Activated naive CD4-positive, alpha-beta T cell treated with anti-CD3 and anti-CD28 coated beads, Interleukin-2, amount 50 U/mL, for 24 hours (primary cell): ENCODE results near the gene FBXO15.
A peak's percentile ranks its signal among the peaks of the same experiment; 100 is the strongest.

Experiments used
- H3K27ac Mint-ChIP-seq: one replicate; pipeline ENCODE4 v1.8.0; 2021; ENCODE audit warnings: mild to moderate bottlenecking, mixed read lengths
- H3K27me3 Mint-ChIP-seq: one replicate; pipeline ENCODE4 v1.8.0; 2021; ENCODE audit warnings: mixed read lengths
- H3K36me3 Mint-ChIP-seq: one replicate; pipeline ENCODE4 v1.8.0; 2021; ENCODE audit warnings: mixed read lengths
- H3K4me1 Mint-ChIP-seq: one replicate; pipeline ENCODE4 v1.8.0; 2021; ENCODE audit warnings: mixed read lengths
- H3K4me3 Mint-ChIP-seq: one replicate; pipeline ENCODE4 v1.8.0; 2021; ENCODE audit warnings: mild to moderate bottlenecking, mixed read lengths
- H3K9me3 Mint-ChIP-seq: one replicate; pipeline ENCODE4 v1.8.0; 2021; ENCODE audit warnings: mixed read lengths

The FBXO15 gene

DNA sequence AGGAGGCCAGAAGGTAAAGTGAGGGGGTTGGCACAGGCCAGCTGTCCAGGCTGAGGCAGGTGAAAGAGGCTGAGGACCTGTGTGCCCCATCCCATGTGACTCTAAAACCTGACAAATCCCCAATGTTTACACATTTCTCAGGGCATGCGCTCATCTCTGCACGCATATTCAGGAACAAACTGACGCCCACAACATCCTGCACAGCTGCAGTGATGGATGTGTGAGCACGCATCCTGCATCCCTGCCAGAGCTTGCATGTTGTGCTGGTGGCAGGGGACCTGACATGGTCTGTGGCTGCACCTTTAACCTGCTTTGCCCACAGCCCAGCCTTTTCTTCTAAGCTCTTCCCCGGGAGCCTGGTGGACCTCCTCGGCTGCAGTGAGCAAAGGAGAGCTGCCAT is 83.1 kb downstream of the FBXO15 start:
- Mint-ChIP-seq H3K4me1 (peaks cover 37% of the 10 kb centered on the region), H3K4me3 (peak overlapping the region; percentile 32), H3K27me3 (no peaks in the 10 kb centered on the region), H3K27ac (peak overlapping the region; percentile 66), H3K36me3 (no peaks in the 10 kb centered on the region), H3K9me3 (no peaks in the 10 kb centered on the region)

DNA sequence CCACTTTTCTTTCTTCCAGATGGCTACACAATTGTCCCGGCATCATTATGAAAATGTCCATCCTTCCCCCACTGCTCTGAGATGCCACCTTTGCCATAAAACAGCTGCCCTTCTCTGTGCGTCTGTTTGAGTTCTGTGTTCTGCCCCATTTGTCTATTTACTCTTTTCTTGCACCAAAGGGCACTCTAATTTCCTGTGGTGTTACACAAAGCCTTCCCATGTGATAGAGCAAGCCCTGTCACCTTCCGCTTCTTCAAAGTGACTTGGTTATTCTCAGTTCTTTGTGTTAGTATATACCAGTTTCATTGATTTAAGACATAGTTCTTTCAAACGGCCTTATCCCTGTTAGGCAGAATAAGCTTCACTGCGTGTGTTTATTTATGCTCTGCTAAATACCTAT is 84.1 kb downstream of the FBXO15 start:
- no peaks in the 10 kb centered on the region for H3K27me3 Mint-ChIP-seq
- H3K9me3 Mint-ChIP-seq: no peaks in the 10 kb centered on the region
- no peaks in the 10 kb centered on the region for H3K36me3 Mint-ChIP-seq
- H3K4me1 Mint-ChIP-seq: peaks cover 37% of the 10 kb centered on the region
- peak overlapping the region; percentile 84 for H3K27ac Mint-ChIP-seq
- H3K4me3 Mint-ChIP-seq: no peak overlapping the region

DNA sequence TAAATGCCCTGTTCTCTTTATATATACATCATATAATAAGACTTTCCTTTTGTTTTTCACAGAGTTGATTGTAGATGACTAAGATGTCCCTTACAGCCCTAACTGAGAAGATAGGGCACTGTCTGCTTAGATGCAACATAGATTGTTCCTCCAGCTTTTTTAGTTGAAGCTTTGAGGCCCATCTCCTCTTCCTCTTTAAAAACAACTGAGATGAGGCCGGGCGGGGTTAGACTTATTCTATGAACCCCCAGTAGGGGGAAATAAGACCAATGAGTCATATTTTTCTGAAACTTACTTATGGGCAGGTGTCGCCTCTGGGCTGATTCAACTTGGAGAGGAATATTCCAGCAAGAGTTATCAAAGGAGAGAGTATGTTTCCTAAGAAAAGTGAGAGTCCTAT is 84.6 kb downstream of the FBXO15 start:
- no peaks in the 10 kb centered on the region for H3K27me3 Mint-ChIP-seq
- no peaks in the 10 kb centered on the region for H3K9me3 Mint-ChIP-seq
- H3K4me3 Mint-ChIP-seq: no peak overlapping the region
- H3K36me3 Mint-ChIP-seq: no peaks in the 10 kb centered on the region
- peak overlapping the region; percentile 84 for H3K27ac Mint-ChIP-seq
- peaks cover 37% of the 10 kb centered on the region for H3K4me1 Mint-ChIP-seq

DNA sequence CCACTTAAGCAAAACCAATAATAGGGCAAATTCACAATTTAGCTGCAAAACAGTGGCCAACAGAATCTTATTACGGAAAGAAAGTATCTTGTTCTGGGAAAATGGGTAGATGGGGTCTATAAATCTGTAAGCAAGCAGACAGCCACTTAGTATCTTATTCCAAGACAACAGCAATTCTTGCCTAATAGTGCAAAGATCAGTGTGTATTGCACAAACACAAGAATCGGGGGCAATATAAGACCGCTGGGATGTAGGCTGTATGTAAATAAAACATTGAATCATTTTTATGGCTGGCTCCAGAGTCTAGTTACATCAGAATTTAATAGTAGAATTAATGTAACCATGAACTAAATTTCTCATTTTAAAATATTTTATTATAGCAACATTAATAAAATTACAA is 85.6 kb downstream of the FBXO15 start:
- Mint-ChIP-seq H3K9me3 (no peaks in the 10 kb centered on the region), H3K4me3 (no peak overlapping the region), H3K27ac (no peak overlapping the region), H3K36me3 (no peaks in the 10 kb centered on the region), H3K4me1 (peaks cover 37% of the 10 kb centered on the region), H3K27me3 (no peaks in the 10 kb centered on the region)

DNA sequence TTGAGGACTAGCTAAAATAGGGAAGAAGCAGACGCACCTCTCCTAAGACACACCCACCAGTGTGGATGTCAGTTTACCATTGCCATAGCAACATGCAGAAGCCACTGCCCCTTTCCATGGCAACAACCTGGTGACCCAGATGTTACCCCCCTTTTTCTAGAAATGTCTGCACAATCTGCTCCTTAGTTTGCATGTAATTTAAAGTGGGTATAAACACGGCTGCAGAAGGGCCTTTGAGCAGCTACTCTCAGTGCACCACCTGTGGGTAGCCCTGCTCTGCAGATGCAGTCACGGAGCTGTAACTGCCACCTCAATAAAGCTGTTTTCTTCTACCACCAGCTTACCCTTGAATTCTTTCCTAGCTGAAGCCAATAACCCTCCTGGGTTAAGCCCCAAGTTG is 87.1 kb downstream of the FBXO15 start:
- Mint-ChIP-seq H3K4me3 (no peak overlapping the region), H3K27me3 (no peaks in the 10 kb centered on the region), H3K27ac (no peak overlapping the region), H3K9me3 (no peaks in the 10 kb centered on the region), H3K4me1 (peaks cover 30% of the 10 kb centered on the region), H3K36me3 (no peaks in the 10 kb centered on the region)

DNA sequence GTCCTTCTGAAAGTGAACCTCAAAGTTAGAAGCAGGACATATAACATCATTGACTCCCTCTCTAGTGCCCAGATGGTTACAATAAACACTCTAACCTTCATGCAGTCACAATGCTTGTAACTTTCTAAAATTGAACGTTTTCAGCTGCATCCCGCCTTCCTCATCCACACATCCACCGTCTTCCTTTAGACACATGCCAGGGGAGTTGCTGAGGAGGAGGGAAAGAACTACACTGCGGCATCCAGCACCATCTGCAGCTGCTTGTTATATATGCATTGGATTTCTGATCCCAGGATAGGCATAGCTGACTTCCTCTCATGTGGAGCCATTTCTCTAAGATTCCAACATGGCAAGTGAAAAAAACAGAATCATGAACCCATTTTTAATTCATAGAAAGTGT is 96.8 kb downstream of the FBXO15 start:
- H3K4me3 Mint-ChIP-seq: no peak overlapping the region
- no peaks in the 10 kb centered on the region for H3K4me1 Mint-ChIP-seq
- H3K27ac Mint-ChIP-seq: no peak overlapping the region
- H3K36me3 Mint-ChIP-seq: peaks cover 5% of the 10 kb centered on the region
- peaks cover 12% of the 10 kb centered on the region for H3K9me3 Mint-ChIP-seq
- H3K27me3 Mint-ChIP-seq: no peaks in the 10 kb centered on the region

DNA sequence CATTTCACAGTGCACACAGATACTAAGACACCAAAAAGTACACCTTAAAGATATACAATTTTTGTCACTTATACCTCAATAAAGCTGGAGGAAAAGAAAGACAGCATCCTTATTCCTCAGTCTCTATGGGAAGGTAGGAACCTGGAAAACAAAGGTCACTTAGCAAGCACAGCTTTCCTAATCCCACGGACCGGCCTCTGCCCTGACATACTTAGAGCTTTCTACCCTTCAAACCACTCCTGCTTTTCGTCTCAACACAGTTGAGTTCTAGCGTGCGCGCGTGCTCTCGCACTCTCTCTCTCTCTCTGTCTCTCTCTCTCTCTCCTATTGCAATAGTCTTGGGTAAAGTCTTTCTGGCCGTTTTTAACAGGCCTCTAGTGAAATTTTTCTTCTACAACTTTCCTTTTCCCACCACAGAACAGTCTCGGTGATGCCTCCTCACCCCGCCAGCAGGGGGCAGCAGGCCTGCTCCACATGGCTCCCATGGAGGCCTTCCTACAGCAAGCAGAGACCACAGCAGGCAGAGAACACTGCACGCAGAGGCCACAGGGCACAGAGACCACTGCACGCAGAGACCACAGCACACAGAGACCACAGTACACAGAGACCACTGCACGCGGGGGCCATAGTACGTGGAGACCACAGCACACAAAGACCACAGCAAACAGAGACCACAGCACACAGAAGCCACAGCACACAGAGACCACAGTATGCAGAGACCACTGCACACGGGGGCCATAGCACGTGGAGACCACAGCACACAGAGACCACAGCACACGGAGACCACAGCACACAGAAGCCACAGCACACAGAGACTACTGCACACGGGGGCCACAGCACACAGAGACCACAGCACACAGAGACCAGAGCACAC is 106.9 kb downstream of the FBXO15 start:
- Mint-ChIP-seq H3K27me3 (no peaks in the 10 kb centered on the region), H3K27ac (no peak overlapping the region), H3K4me1 (no peaks in the 10 kb centered on the region), H3K4me3 (no peak overlapping the region), H3K9me3 (no peaks in the 10 kb centered on the region), H3K36me3 (no peaks in the 10 kb centered on the region)

DNA sequence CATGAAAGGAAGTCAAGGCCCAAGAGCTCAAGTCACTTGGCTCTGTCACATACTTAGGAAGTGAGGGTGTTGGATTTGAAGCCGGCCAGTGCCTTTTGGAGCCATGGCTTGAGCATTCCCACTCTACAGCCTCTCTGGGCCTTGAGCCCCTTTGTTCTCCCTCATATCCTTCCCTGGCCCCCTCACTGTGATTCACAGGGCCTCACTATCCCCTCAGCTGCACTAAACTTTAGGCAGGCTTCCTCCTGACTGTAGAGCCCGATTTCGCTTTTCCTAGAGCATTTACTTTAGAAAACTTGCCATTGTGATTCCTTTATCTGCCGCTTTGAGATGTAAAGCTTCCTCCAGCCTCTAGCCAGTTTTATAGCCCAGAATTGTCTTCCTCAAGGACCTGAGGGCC is 107.6 kb downstream of the FBXO15 start:
- H3K4me3 Mint-ChIP-seq: no peak overlapping the region
- H3K36me3 Mint-ChIP-seq: no peaks in the 10 kb centered on the region
- no peaks in the 10 kb centered on the region for H3K4me1 Mint-ChIP-seq
- no peaks in the 10 kb centered on the region for H3K9me3 Mint-ChIP-seq
- no peaks in the 10 kb centered on the region for H3K27me3 Mint-ChIP-seq
- no peak overlapping the region for H3K27ac Mint-ChIP-seq

DNA sequence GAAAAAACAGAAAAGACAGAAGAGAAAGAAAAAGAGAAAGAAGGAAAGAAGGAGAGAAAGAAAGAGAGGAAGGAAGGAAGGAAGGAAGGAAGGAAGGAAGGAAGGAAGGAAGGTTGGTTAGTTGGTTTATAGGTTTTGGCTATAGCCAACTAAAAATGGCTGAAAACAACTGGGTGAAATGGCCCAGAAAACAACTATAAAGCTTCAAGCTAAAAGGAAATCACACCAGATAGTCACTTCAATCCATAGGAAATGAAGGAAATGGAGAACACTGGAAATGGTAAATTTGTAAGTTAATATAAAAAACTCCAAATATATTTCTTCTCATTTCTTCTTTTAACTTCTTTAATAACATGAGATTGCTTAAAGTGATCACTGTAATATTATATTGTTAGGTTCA is 118.5 kb downstream of the FBXO15 start:
- H3K27ac Mint-ChIP-seq: no peak overlapping the region

More for the DNA sequence above, 118.5 kb downstream of the FBXO15 start:
- Mint-ChIP-seq H3K4me1 (no peaks in the 10 kb centered on the region), H3K27me3 (peaks cover 5% of the 10 kb centered on the region), H3K36me3 (no peaks in the 10 kb centered on the region), H3K4me3 (no peak overlapping the region), H3K9me3 (no peaks in the 10 kb centered on the region)
